Breast epithelium (tissue), 3 donors: ENCODE results near the gene DNMT3A.

Experiments
- POLR2A ChIP-seq: fragments of 450-650 bp; IDR thresholded peaks from one replicate; pipeline ENCODE4 v1.6.1; 2016; ENCODE audit warnings: antibody characterized with exemption, mild to moderate bottlenecking, moderate library complexity
- POLR2AphosphoS5 ChIP-seq, 3 donors: sonication (generic); formaldehyde crosslinking; IDR thresholded peaks; one replicate each; pipeline ENCODE4 v1.6.1; 2017; ENCODE audit warnings: antibody characterized with exemption in 3 of 3
- TF ChIP-seq, protein P1 (sequence below), 3 donors: fragments of 450-650 bp; IDR thresholded peaks; one replicate each; pipeline ENCODE4 v1.5.1; 2016 to 2017; ENCODE audit warnings: antibody characterized with exemption in 3 of 3, mild to moderate bottlenecking in 3 of 3, moderate library complexity in 3 of 3

DNA sequence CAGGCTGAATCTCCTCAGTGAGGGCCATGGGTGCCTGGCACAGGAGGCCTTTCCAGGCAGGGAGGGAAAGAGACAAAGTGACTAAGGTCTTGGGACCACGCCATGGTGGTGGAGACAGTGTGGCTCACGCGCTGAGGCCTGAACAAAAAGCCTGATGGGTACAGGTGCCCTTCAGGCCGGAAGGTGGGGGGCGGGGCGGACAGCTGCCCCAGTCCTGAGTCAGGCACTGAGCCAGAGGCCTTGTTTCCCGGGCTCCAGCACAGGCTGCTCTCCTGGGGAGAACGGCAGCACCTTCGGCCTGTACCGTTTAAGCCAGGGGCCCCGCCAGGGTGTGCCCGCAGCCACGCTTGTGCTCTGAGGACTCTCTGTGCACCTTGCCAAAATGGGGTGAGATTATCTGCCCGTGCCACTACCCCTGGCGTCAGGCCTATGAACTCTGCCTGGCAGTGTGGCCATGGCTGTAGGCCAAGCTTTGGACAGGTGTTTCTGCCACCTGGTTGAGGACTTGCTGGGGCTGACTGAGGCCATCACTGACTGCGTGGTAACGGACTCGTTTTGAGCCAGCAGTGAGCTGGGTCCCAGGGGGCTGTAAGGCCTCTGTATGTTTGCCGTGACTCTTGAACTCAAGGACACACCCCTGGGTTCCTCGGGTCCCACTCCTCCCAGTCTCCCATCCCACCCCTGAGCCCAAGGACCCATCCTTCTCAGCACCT, 31.7 kb upstream of the DNMT3A start:
- TF ChIP-seq POLR2A (no peak), POLR2AphosphoS5 (IDR thresholded peaks at IDR 0.05) (no peak)
- TF ChIP-seq, protein P1, sequence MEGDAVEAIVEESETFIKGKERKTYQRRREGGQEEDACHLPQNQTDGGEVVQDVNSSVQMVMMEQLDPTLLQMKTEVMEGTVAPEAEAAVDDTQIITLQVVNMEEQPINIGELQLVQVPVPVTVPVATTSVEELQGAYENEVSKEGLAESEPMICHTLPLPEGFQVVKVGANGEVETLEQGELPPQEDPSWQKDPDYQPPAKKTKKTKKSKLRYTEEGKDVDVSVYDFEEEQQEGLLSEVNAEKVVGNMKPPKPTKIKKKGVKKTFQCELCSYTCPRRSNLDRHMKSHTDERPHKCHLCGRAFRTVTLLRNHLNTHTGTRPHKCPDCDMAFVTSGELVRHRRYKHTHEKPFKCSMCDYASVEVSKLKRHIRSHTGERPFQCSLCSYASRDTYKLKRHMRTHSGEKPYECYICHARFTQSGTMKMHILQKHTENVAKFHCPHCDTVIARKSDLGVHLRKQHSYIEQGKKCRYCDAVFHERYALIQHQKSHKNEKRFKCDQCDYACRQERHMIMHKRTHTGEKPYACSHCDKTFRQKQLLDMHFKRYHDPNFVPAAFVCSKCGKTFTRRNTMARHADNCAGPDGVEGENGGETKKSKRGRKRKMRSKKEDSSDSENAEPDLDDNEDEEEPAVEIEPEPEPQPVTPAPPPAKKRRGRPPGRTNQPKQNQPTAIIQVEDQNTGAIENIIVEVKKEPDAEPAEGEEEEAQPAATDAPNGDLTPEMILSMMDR (IDR thresholded peaks at IDR 0.05): no peak
